ENCODE results near the gene KIR2DL1.
A peak's percentile ranks its signal among the peaks of the same experiment; 100 is the strongest.
"Not testable (repeated sequence)": the region's sequence is repeated elsewhere in the genome, so short reads cannot be mapped to it uniquely, and the experiment has no call there.

KIR2DL1 gene

DNA sequence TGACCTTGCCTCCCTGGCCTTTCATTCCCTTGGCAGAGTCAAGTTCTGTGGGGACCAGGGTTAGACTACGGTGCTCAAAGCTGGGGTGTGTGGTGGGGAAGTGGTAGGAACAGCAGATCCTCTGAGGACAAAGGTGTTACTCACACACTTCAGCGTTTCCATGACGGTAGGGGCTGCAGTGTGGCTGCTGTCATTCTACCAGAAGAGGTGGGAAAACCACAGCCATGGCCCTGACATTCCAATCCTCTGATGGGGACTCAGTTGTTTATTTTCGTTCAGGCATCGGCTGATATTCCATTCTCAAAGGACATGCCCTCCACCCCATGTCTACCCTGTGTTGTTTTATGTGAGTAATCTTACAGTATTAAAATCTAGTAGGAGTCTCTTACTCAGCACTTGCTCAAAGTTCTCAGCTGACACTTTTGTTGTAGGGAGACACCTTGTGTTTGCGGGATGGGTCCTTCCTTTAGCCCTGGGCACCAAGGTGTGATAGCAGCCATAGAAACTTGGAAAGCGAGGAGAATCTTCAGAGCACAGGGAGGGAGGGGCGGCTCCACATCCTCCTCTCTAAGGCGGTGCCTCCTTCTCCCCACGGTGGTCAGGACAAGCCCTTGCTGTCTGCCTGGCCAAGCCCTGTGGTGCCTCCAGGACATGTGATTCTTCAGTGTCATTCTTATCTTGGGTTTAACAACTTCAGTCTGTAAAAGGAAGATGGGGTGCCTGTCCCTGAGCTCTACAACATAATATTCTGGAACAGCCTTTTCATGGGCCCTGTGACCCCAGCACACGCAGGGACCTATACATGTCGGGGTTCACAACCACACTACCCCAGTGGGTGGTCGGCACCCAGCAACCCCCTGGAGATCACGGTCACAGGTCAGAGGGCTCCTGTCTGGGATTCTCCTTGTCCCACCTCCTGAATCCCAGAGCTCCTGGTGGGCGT is 1.7 kb downstream of the KIR2DL1 start:
- DNase-seq (ENCODE audit: low read depth), result not testable (repeated sequence)

DNA sequence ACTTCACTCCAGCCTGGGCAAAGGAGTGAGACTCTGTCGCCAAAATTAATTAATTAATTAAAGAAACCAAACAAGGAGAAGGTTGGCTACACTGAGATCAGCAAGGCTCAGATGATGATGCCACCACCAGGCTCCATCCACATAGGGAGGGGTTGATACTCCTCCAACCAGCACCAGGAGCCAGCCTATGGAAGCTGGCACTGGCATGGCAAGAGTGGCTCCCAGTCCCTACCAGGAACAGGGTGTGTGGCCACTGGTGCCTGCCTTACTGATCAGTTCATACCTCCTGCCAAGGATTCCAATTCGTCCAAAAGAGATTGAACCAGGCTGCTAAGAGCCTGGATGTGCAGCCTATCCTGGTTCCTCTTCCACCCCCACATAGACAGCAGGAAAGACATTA is 3.1 kb downstream of the KIR2DL1 start:
- not testable (repeated sequence) for DNase-seq (ENCODE audit: low read depth)

DNA sequence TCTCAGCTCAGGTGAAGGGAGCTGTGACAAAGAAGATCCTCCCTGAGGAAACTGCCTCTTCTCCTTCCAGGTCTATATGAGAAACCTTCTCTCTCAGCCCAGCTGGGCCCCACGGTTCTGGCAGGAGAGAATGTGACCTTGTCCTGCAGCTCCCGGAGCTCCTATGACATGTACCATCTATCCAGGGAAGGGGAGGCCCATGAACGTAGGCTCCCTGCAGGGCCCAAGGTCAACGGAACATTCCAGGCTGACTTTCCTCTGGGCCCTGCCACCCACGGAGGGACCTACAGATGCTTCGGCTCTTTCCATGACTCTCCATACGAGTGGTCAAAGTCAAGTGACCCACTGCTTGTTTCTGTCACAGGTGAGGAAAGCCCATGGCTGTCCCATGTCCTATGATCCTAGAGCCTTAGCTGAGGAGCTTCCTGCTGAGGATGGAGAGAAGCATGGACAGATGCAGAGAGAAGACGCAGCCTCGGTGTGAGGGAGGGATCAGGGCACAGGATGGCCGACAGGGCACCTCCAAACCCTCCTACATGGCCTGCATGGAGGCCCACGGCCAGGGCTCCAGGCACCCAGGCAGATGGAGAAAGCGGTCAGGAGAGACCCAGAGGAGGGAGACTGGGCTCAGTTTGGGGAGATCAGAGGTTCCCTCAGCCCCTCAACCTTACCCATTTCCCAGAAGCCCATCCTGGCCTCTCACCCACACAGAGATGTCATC is 5.7 kb downstream of the KIR2DL1 start:
- not testable (repeated sequence) for DNase-seq (ENCODE audit: low read depth)

DNA sequence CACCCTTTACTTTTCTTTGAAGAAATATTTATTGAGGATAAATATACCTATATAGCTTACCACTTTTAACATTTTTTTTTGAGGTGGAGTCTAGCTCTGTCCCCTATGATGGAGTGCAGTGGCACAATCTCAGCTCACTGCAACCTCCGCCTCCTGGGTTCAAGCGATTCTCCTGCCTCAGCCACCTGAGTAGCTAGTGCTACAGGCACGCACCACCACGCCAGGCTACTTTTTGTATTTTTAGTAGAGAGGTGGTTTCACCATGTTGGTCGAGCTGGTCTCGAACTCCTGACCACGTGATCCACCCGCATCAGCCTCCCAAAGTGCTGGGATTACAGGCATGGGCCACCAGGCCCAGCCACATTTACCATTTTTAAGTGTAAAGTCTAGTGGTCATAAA is 6.2 kb downstream of the KIR2DL1 start:
- DNase-seq (ENCODE audit: low read depth), result not testable (repeated sequence)

DNA sequence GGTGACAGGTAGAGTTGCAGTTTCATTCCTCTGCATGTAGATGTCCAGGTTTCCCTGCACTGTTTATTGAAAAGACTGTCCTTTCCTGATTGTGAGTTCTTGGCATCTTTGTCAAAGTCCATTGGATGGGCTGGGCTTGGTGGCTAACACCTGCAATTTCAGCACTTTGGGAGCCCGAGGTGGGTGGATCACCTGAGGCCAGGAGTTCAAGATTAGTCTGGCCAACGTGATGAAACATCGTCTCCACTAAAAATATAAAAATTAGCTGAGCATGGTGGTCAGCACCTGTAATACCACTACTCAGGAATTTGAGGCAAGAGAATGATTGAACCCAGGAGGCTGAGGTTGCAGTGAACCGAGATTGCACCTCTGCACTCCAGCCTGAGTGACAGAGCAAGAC is 8.3 kb downstream of the KIR2DL1 start:
- not testable (repeated sequence) for DNase-seq (ENCODE audit: low read depth)

DNA sequence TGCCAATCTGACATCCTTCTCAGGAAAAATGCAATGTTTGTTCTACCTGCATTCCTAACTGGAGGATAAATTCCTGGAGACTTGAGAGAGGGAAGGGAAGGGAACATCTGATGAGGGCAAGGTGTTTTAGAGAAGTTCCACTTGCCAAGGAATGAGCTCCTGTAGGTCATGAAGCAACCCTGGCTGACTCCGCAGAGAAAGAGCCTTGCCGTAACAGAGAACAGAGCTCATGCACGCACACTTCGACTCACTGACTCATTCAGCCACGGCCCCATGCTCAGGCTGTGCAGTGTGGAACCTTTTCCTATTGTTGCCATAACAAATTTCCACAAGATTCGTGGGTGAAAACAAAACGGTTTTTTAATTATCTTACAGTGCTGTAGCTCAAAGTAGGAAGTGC is 9.3 kb downstream of the KIR2DL1 start:
- not testable (repeated sequence) for DNase-seq (ENCODE audit: low read depth)

DNA sequence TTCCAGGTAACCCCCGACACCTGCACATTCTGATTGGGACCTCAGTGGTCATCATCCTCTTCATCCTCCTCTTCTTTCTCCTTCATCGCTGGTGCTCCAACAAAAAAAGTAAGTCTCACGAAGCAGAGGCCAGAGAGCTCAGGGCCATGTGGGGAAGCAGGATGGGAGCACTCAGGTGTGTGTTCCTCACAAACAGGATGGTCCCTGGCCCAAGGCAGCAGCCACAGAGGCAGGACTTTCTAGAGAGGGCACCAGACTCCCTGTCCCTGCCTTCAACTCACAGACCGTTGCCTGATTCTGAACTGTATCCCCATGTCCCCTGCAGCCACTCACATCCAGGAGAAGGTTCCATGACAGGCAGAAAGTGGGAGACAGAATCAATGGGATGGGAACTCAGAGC is 13.3 kb downstream of the KIR2DL1 start:
- DNase-seq (ENCODE audit: low read depth), result not testable (repeated sequence)

DNA sequence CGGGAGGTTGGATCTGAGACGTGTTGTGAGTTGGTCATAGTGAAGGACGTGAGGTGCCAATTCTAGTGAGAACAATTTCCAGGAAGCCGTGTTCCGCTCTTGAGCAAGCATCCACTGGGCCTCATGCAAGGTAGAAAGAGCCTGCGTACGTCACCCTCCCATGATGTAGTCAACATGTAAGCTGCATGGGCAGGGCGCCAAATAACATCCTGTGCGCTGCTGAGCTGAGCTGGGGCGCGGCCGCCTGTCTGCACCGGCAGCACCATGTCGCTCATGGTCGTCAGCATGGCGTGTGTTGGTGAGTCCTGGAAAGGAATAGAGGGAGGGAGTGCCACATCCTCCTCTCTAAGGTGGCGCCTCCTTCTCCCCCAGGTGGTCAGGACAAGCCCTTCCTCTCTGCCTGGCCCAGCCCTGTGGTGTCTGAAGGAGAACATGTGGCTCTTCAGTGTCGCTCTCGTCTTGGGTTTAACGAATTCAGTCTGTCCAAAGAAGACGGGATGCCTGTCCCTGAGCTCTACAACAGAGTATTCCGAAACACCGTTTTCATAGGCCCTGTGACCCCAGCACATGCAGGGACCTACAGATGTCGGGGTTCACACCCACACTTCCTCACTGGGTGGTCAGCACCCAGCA is 16.6 kb downstream of the KIR2DL1 start:
- not testable (repeated sequence) for DNase-seq (ENCODE audit: low read depth)

DNA sequence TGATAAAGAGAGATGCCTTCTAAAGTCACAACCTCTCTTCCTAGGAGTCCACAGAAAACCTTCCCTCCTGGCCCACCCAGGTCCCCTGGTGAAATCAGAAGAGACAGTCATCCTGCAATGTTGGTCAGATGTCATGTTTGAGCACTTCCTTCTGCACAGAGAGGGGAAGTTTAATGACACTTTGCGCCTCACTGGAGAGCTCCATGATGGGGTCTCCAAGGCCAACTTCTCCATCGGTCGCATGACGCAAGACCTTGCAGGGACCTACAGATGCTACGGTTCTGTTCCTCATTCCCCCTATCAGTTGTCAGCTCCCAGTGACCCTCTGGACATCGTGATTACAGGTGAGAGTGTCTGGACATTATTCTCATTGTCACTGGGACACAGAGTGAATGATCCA is 18.6 kb downstream of the KIR2DL1 start:
- not testable (repeated sequence) for DNase-seq (ENCODE audit: low read depth)

DNA sequence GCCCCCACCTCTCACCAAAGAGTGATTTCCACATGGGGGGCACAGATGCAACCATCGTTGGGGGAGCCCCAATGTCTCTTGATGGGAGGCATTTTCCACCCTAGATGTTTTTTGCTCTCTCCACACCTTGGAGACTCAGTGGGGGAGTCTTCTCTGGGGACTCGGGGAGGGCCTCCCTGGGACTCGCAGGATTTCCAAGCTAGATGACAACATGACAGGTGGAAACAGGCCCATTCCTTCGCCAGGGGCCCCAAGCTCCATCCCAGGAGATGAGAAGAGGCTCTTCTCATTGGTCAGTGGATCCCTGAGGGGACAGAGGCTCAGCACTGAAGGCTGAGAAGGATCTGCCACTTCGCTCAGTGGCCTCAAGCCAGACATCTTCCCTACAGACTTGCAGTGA is 21.1 kb downstream of the KIR2DL1 start:
- DNase-seq (ENCODE audit: low read depth), result no peak

DNA sequence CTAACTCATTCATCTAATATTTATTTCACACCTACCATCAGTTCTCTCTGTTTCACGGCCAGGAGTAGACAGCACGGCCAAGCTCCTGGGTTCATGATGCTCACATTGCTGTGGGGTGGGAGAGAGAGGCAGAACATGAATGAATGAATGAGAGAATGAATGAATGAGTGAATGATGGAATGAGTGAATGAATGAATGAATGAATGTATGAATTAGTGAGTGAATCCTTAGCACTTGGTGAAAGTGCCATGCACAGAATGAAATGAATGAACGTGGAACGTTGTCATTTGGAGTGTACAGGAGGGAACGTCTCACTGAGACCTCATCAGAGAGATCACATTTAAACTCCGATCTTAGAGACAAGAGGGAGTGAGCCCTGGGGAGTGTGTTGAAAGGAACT is 21.9 kb downstream of the KIR2DL1 start:
- no peak for DNase-seq (ENCODE audit: low read depth)

DNA sequence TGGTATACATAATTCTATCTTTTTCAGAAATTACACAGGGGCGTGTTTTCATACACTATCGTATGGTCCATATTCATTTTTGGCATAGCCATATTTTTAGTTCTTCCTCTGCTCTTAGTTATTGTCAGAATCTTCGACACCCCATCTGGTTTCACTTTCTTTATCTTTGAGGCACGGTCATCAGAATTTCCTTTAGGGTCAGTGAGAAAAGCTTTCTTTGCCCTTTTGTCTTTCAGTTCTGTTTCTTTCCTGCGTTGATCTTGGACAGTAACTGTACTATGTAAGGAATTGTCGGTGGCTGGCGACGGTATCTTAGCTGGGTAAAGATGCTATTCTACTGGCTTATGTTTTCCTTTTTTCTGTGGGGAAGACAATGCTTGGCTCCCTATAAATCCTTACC is 23.2 kb downstream of the KIR2DL1 start:
- no peak for DNase-seq (ENCODE audit: low read depth)

DNA sequence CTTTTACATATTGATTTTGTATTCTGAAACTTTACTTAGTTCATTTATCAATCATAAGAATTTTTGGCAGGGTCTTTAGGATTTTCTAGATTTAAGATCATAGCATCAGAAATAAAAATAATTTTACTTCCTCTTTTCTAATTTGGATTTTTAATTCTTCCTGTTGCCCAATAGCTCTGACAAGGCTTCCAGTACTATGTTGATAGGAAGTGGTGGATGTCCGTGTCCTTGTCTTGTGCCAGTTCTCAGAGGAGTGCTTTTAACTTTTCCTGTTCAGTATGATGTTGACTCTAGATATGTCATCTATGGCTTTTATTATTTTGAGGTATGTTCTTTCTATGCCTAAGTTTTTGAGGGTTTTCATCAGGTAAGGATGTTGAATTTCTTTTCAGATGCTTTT is 26.2 kb downstream of the KIR2DL1 start:
- no peak for DNase-seq (ENCODE audit: low read depth)

DNA sequence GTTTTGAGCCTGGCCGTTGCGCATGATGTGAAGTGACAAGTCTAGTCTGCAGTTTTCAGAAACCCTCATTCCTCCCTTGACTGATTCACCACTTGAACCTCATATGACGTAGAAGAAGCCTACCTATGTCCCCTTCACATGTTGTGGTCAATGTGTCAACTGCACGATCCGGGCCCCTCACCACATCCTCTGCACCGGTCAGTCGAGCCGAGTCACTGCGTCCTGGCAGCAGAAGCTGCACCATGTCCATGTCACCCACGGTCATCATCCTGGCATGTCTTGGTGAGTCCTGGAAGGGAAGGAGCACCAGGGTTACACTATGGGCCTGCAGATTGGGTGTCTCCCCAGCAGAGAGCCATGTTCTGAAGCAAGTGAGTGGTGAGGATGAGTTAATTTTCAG is 33.8 kb downstream of the KIR2DL1 start, which contains the start of gene KIR2DL4:
KIR2DL4 (plus strand) TSS at position 201 of the 400 bp plus-strand sequence; CDS start at position 243, 42 bp downstream.
- no peak for DNase-seq (ENCODE audit: low read depth)

DNA sequence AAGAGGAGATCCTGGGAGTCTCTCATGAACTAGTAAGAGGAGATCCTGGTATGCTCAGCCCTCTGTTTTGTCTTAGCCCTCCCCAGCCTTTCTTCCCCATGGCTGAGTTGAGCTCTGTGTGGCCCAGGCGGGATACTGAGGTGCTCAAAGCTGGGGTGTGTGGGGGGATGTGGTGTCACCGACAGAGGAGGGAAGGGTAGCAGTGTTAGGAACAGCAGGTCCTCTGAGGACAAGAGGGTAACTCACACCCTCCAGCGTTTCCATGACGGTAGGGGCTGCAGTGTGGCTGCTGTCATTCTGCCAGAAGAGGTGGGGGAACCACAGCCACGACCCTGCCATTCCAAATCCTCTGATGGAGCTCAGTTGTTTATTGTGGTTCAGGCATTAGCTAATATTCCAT is 34.5 kb downstream of the KIR2DL1 start:
- DNase-seq (ENCODE audit: low read depth), result peak; percentile 8

DNA sequence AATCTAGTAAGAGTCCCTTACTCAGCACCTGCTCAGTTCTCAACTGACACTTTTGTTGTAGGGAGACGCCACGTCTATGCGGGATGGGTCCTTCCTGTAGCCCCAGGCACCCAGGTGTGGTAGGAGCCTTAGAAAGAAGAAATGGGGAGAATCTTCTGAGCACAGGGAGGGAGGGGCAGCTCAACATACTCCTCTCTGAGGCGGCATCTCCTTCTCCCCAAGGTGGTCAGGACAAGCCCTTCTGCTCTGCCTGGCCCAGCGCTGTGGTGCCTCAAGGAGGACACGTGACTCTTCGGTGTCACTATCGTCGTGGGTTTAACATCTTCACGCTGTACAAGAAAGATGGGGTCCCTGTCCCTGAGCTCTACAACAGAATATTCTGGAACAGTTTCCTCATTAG is 35.0 kb downstream of the KIR2DL1 start:
- no peak for DNase-seq (ENCODE audit: low read depth)

DNA sequence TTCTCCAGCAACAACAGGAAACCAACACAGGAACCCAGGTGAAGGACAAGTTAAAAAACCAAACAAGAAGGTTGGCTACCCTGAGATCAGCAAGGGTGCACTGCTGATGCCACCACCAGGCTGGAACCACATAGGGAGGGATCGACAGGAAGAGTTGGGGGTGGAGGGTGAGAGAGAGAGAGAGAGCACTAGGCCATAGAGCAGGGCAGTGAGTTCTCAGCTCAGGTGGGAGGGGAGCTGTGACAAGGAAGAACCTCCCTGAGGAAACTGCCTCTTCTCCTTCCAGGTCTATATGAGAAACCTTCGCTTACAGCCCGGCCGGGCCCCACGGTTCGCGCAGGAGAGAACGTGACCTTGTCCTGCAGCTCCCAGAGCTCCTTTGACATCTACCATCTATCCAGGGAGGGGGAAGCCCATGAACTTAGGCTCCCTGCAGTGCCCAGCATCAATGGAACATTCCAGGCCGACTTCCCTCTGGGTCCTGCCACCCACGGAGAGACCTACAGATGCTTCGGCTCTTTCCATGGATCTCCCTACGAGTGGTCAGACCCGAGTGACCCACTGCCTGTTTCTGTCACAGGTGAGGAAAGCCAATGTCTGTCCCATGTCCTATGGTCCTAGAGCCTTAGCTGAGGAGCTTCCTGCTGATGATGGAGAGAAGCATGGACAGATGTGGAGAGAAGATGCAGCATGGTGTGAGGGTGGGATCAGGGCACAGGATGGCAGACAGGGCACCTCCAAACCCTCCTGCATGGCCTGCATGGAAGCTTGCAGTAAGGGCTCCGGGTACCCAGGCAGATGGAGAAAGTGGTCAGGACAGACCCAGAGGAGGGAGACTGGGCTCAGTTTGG is 36.3 kb downstream of the KIR2DL1 start:
- DNase-seq (ENCODE audit: low read depth), result no peak

DNA sequence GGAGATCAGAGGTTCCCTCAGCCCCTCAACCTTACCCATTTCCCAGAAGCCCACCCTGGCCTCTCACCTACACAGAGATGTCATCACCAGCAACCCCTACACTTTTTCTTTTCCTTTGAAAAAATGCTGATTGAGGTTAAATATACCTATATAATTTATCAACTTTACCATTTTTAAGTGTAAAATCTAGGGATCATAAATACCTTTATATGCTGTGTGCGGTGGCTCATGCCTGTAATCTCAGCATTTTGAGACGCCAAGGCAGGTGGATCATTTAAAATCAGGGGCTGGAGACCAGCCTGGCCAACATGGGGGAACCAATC is 36.9 kb downstream of the KIR2DL1 start:
- no peak for DNase-seq (ENCODE audit: low read depth)

DNA sequence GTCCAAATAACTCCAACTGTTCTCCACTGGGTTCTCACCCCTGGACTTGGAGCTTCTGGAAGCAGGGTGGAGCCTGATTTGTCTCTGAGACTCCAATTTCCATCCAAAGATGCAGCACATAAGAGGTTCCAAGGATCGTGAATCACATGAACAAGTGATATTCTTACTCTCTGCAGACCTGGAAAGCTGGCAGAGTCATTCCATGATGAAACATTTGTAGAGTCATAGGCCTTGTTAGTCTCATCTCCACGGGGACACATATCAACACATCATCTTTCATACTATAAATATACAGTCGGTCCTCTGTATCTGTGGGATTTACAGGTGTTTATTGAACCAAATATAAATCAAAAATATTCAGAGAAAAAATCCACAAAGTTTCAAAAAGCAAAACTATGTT is 45.0 kb downstream of the KIR2DL1 start:
- not testable (repeated sequence) for DNase-seq (ENCODE audit: low read depth)

DNA sequence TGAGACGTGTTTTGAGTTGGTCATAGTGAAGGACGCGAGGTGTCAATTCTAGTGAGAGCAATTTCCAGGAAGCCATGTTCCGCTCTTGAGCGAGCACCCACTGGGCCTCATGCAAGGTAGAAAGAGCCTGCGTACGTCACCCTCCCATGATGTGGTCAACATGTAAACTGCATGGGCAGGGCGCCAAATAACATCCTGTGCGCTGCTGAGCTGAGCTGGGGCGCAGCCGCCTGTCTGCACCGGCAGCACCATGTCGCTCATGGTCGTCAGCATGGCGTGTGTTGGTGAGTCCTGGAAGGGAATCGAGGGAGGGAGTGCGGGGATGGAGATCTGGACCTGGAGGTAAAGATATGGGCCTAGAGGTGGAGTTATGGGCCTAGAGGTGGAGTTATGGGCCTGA is 46.7 kb downstream of the KIR2DL1 start, which contains the start of gene KIR3DL1:
KIR3DL1 (plus strand) TSS at position 218 of the 400 bp plus-strand sequence.
- DNase-seq (ENCODE audit: low read depth), result not testable (repeated sequence)

DNA sequence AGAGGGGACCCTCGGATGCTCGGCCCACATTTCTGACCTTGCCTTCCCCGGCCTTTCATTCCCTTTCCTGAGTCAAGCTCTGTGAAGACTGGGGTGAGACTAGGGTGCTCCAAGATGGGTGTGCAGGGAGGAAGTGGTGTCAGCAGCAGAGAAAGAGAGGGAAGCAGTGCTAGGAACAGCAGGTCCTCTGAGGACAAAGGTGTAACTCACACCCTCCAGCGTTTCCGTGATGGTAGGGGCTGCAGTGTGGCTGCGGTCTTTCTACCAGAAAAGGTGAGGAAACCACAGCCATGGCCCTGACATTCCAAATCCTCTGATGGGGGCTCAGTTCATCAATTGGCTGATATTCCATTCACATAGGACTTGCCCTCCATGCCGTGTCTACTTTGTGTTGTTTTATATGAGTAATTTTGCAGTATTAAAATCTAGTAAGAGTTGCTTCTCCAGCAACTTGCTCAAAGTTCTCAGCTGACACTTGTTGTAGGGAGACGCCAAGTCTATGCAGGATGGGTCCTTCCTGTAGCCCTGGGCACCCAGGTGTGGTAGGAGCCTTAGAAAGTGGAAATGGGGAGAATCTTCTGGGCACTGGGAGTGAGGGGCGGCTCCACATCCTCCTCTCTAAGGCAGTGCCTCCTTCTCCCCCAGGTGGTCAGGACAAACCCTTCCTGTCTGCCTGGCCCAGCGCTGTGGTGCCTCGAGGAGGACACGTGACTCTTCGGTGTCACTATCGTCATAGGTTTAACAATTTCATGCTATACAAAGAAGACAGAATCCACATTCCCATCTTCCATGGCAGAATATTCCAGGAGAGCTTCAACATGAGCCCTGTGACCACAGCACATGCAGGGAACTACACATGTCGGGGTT is 48.3 kb downstream of the KIR2DL1 start:
- no peak for DNase-seq (ENCODE audit: low read depth)
